GM13977 (cell line): ENCODE results near the gene NOL4.
"Not testable (repeated sequence)": the region's sequence is repeated elsewhere in the genome, so short reads cannot be mapped to it uniquely, and the experiment has no call there.

Experiments used
- DNase-seq: peaks from one replicate; pipeline ENCODE4 v3.0.0; 2012; ENCODE audit warnings: low spot score
- CTCF ChIP-seq: IDR thresholded peaks from 2 replicates; pipeline ENCODE4 v1.5.1; 2012; ENCODE audit warnings: mild to moderate bottlenecking, control low read depth; ENCODE audit not compliant: insufficient read depth; ENCODE audit errors: extremely low read depth, missing control alignments
- in situ Hi-C: fragments of 300-500 bp; cut with MboI; formaldehyde crosslinking; loops from one replicate; pipeline ENCODE4 v1.12.0; 2022; ENCODE audit warnings: low sequenced_read_pairs, low pct_unique_long_range_greater_than_20kb, mixed read lengths, inconsistent platforms; ENCODE audit not compliant: unreplicated experiment

Gene NOL4

GRCh38 chr18:34242739-34243138 lies 18.0 kb upstream of the NOL4 start:
- TF ChIP-seq CTCF: no peak
- no peak for DNase-seq
- in situ Hi-C loops: no loop called here

GRCh38 chr18:34233781-34234388 lies 9.2 kb upstream of the NOL4 start:
- DNase-seq, in situ Hi-C loops: not testable (repeated sequence)

- in situ Hi-C loops: no loop called here
- no peak for DNase-seq
- no peak for TF ChIP-seq CTCF
Observed at GRCh38 chr18:34225218-34225553, 473 bp upstream of the NOL4 start.

DNA sequence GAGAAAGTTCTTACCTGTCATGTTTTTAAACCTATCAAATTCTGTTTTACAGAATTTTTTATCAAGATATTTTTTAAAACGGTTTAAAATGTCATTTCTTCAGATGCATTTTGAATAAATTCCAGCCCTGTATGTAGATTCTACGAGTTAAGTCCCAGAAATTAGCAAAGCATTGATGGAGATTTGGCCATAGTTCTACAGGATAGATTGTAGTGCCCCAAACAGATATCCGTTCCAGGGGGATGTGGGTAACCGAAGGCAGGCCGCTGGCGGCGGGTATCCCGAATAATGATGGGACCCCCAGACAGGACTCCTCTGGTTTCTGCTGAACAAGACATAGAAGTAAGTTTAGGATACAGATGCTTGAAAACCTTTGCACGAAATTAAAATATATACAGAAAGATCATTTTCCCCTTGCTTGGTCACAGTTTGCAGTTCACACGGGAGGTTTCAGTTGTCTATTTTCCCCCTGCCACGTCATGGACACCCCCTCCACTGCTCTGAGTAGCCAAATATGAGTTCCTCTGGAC lies 755 bp downstream of the NOL4 start:
- in situ Hi-C loops: no loop called here
- DNase-seq: no peak
- no peak for TF ChIP-seq CTCF

GRCh38 chr18:34223164-34223892 lies 1.4 kb downstream of the NOL4 start:
- no peak for DNase-seq

DNA sequence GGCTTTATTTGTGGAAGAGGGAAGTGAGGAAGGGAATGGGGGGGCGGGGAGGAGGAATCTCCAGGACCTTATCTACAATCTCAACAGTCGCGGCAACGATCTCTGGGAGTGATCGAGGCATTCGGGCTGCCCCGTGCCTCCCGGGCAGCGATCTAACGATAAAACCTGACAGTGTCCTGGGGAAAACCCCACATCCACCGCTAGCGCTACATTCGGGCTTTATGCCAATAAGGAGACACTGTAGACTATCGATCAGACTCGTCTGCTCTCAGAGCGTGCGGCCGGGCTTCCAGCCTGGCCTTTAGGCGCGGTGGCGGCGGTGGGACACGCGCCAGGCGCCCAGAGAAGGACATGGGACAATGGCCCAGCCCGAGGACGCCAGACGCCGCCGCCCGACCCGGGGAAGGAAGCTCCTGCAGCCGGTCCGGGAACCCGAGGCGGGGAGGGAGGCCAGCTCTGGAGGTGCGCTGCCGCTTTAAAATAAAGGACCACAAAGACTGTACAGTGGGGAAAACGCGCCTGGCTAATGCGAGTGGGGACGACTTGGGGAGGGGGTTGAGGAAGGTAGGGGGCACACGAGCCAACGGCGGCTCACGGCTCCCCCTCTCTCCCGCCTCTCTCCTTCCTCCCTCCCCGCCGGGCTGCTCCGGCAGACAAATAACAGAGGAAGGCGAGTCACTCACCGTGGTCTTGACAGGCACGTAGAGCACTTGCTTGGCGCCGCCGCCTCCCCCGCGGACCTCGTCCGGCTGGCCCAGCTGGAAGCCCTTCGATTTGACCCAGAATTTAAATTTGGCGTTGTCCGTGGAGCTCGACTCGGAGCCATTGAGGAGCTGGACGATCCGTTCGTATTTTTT lies 2.2 kb downstream of the NOL4 start:
- DNase-seq: peak; percentile 40
- in situ Hi-C loops: no loop called here

More at GRCh38 chr18:34223164-34223892, 1.4 kb downstream of the NOL4 start:
- in situ Hi-C loops: no loop called here
- no peak for TF ChIP-seq CTCF

More for the DNA sequence above, 2.2 kb downstream of the NOL4 start:
- TF ChIP-seq CTCF: no peak
